GM19395 (cell line): ENCODE measurements around the gene PTGER3.
A peak's percentile ranks its signal among the peaks of the same experiment; 100 is the strongest.

ENCODE experiments used
- ATAC-seq: cut with Tn5 transposase; IDR thresholded peaks from one replicate; pipeline ENCODE4 v1.9.1; 2021; ENCODE audit warnings: mild to moderate bottlenecking, moderate library complexity; ENCODE audit not compliant: unreplicated experiment

The PTGER3 gene

GRCh38 chr1:71047635-71048607 is at the start of gene PTGER3:
TSS of gene PTGER3 (minus strand) at chr1:71047816. CDS start at chr1:71047577, 239 bp downstream.
- ATAC-seq: peak; percentile 37

GRCh38 chr1:71094913-71095312 is 47.3 kb upstream of the PTGER3 start:
- ATAC-seq: no peak

- ATAC-seq: no peak
These were observed 46.3 kb upstream of the PTGER3 start for GRCh38 chr1:71093938-71094337.

- ATAC-seq: no peak
These were observed 42.1 kb upstream of the PTGER3 start for GRCh38 chr1:71089536-71090270.

GRCh38 chr1:71088645-71089287 is 41.1 kb upstream of the PTGER3 start:
- ATAC-seq: no peak

- ATAC-seq: no peak
These were observed 40.1 kb upstream of the PTGER3 start for GRCh38 chr1:71087713-71088112.

- no peak for ATAC-seq
These were observed 39.4 kb upstream of the PTGER3 start for GRCh38 chr1:71087060-71087459.

GRCh38 chr1:71086331-71086730 is 38.7 kb upstream of the PTGER3 start:
- no peak for ATAC-seq

- no peak for ATAC-seq
These were observed 35.7 kb upstream of the PTGER3 start for GRCh38 chr1:71083271-71083670.

GRCh38 chr1:71081697-71082080 is 34.1 kb upstream of the PTGER3 start:
- no peak for ATAC-seq

- peak; percentile 100 for ATAC-seq
These were observed 33.4 kb upstream of the PTGER3 start, which contains the start of gene ZRANB2 for GRCh38 chr1:71080739-71081696. TSS of gene ZRANB2 (minus strand) at chr1:71081035. CDS start at chr1:71080995, 40 bp downstream.

GRCh38 chr1:71080230-71080738 is 32.7 kb upstream of the PTGER3 start:
- ATAC-seq: peak; percentile 29

GRCh38 chr1:71074681-71075080 is 27.1 kb upstream of the PTGER3 start:
- ATAC-seq: no peak

- no peak for ATAC-seq
These were observed 24.7 kb upstream of the PTGER3 start for GRCh38 chr1:71072273-71072672.

GRCh38 chr1:71071720-71072119 is 24.1 kb upstream of the PTGER3 start:
- ATAC-seq: no peak

- peak; percentile 85 for ATAC-seq
These were observed 21.0 kb upstream of the PTGER3 start for GRCh38 chr1:71068325-71069240.

GRCh38 chr1:71054791-71055190 is 7.2 kb upstream of the PTGER3 start:
- no peak for ATAC-seq

- no peak for ATAC-seq
These were observed 6.7 kb upstream of the PTGER3 start for GRCh38 chr1:71054281-71054731.

GRCh38 chr1:71053758-71054157 is 6.1 kb upstream of the PTGER3 start:
- no peak for ATAC-seq
